HFFc6 (cell line): Measurements from ENCODE around the gene DBP. TPM values are rescaled to one million over a fixed set of nuclear protein-coding genes. Genes with fewer than 3 reads are reported as not detected.

ENCODE experiments used
- DNase-seq: peaks from one replicate; pipeline ENCODE4 v3.0.0-alpha.2; 2018
- H3K27ac Mint-ChIP-seq: 2 replicates; pipeline ENCODE4 v1.8.0; 2020; ENCODE audit warnings: mild to moderate bottlenecking, mixed read lengths
- H3K27me3 Mint-ChIP-seq: 2 replicates; pipeline ENCODE4 v1.8.0; 2021; ENCODE audit warnings: mild to moderate bottlenecking, moderate library complexity, mixed read lengths; ENCODE audit not compliant: insufficient read depth
- H3K36me3 Mint-ChIP-seq: 2 replicates; pipeline ENCODE4 v1.8.0; 2021; ENCODE audit warnings: low read depth, mixed read lengths
- H3K4me1 Mint-ChIP-seq: 2 replicates; pipeline ENCODE4 v1.8.0; 2020; ENCODE audit warnings: low read depth, mixed read lengths
- H3K4me3 Mint-ChIP-seq: 2 replicates; pipeline ENCODE4 v1.8.0; 2020; ENCODE audit warnings: mild to moderate bottlenecking, moderate library complexity, mixed read lengths
- H3K9me3 Mint-ChIP-seq: 2 replicates; pipeline ENCODE4 v1.8.0; 2020; ENCODE audit warnings: mild to moderate bottlenecking, mixed read lengths
- CTCF ChIP-seq: fragments of 200-600 bp; sonication (generic); IDR thresholded peaks from 2 replicates; pipeline ENCODE4 v1.5.0; 2021; ENCODE audit warnings: antibody characterized with exemption, mild to moderate bottlenecking
- total RNA-seq, 6 experiments: library from RNA; stranded (reverse); fragmentation: NEBNext Ultra II Directional; extraction: Animal tissue kit (Norgen Biotek cat#: 25700); gene quantifications; 2 replicates in 1 of 6; 3 replicates in 5 of 6; pipeline ENCODE4 v1.2.3, GENCODE V29; 2021

Gene DBP
- total RNA-seq, 6 experiments from 2014 or later = 3.8 to 5.7 (median 4.4) TPM

DNA sequence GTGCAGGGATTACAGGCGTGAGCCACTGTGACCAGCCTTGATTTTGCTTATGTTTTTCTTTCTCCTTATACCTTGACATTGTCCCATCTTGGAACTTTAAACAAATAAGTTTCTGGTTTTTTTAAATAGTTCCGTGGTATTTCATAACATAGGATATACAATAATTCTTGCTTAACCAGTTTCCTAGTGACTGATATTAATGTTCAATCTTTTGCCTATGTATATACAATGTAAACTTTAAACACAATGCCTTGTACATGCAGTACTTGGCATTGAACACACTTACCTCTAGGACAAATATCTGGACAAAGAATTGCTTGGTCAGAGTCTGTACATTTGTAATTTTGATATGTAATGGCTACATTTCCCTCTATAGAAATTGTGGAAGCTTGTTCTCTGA is 55.0 kb downstream of the DBP start:
- Mint-ChIP-seq H3K27ac (no peak overlapping the region), H3K27me3 (no peaks in the 10 kb centered on the region), H3K4me1 (peaks cover 17% of the 10 kb centered on the region), H3K9me3 (no peaks in the 10 kb centered on the region), H3K36me3 (no peaks in the 10 kb centered on the region), H3K4me3 (no peak overlapping the region)
- no peak for DNase-seq
- no peak for TF ChIP-seq CTCF

Other genes starting within 250 kb of the DBP start
- 100 to 1,000 TPM; 354 to 455 (median 395) TPM for gene KDELR1, start 245.8 kb downstream of the DBP start, total RNA-seq
- gene GRIN2D, start 243.7 kb downstream of the DBP start, total RNA-seq = 1 to 10 TPM; 2.8 to 4.4 (median 3.1) TPM
- 10 to 100 TPM; 36.2 to 53.5 (median 41.7) TPM for gene GRWD1, start 191.4 kb downstream of the DBP start, total RNA-seq
- under 1 TPM; 0.33 to 0.90 (median 0.51) TPM for gene KCNJ14, start 181.8 kb downstream of the DBP start, total RNA-seq
- 10 to 100 TPM; 46.2 to 49.5 (median 47.1) TPM for gene CYTH2, start 168.0 kb downstream of the DBP start, total RNA-seq
- gene LMTK3, start 125.5 kb downstream of the DBP start, total RNA-seq = under 1 TPM; 0.21 to 0.88 (median 0.60) TPM
- gene SULT2B1, start 85.2 kb downstream of the DBP start, total RNA-seq = under 1 TPM in 1 of 6 experiments, not detected in 5; 0.33 TPM
- gene SPACA4, start 30.6 kb downstream of the DBP start, total RNA-seq = not detected
- under 1 TPM; 0.23 to 0.99 (median 0.54) TPM for gene FAM83E, start 22.3 kb downstream of the DBP start, total RNA-seq
- gene RPL18, start 18.2 kb downstream of the DBP start, total RNA-seq = 1,000 to 10,000 TPM; 1,359 to 1,448 (median 1,407) TPM
- 10 to 100 TPM; 20.1 to 34.0 (median 23.4) TPM for gene SPHK2, start 17.9 kb downstream of the DBP start, total RNA-seq
- 1 to 10 TPM in 4 of 6 experiments, under 1 TPM in 2; 0.53 to 2.5 (median 1.4) TPM for gene CA11, start 8.8 kb upstream of the DBP start, total RNA-seq
- under 1 TPM in 4 of 6 experiments, not detected in 2; 0.12 to 0.23 (median 0.18) TPM for gene NTN5, start 35.6 kb upstream of the DBP start, total RNA-seq
- not detected for gene FUT2, start 58.6 kb upstream of the DBP start, total RNA-seq
- 1 to 10 TPM; 2.7 to 4.5 (median 3.0) TPM for gene MAMSTR, start 82.3 kb upstream of the DBP start, total RNA-seq
- under 1 TPM in 1 of 6 experiments, not detected in 5; 0.07 TPM for gene RASIP1, start 103.2 kb upstream of the DBP start, total RNA-seq
- gene IZUMO1, start 109.5 kb upstream of the DBP start, total RNA-seq = not detected
- under 1 TPM in 3 of 6 experiments, not detected in 3; 0.05 to 0.06 (median 0.05) TPM for gene FUT1, start 115.3 kb upstream of the DBP start, total RNA-seq
- not detected for gene FGF21, start 118.1 kb upstream of the DBP start, total RNA-seq
- 10 to 100 TPM; 31.3 to 41.2 (median 34.0) TPM for gene BCAT2, start 173.7 kb upstream of the DBP start, total RNA-seq
- gene HSD17B14, start 199.1 kb upstream of the DBP start, total RNA-seq = 1 to 10 TPM; 2.9 to 10.0 (median 8.9) TPM
- 10 to 100 TPM in 4 of 6 experiments, 1 to 10 TPM in 2; 7.7 to 15.1 (median 13.2) TPM for gene PLEKHA4, start 231.2 kb upstream of the DBP start, total RNA-seq
- 10 to 100 TPM; 70.2 to 97.3 (median 89.6) TPM for gene PPP1R15A, start 235.0 kb upstream of the DBP start, total RNA-seq